VCaP (cell line): ENCODE data around the gene PBXIP1.

Experiments used
- H3K27ac ChIP-seq: fragments of 450-650 bp; 2 replicates; pipeline ENCODE4 v1.5.1; 2017
- TF ChIP-seq, protein P1 (sequence below): fragments of 450-650 bp; conservative IDR thresholded peaks from 2 replicates; pipeline ENCODE4 v1.5.1; 2017; ENCODE audit warnings: mild to moderate bottlenecking, moderate library complexity

The PBXIP1 gene

DNA sequence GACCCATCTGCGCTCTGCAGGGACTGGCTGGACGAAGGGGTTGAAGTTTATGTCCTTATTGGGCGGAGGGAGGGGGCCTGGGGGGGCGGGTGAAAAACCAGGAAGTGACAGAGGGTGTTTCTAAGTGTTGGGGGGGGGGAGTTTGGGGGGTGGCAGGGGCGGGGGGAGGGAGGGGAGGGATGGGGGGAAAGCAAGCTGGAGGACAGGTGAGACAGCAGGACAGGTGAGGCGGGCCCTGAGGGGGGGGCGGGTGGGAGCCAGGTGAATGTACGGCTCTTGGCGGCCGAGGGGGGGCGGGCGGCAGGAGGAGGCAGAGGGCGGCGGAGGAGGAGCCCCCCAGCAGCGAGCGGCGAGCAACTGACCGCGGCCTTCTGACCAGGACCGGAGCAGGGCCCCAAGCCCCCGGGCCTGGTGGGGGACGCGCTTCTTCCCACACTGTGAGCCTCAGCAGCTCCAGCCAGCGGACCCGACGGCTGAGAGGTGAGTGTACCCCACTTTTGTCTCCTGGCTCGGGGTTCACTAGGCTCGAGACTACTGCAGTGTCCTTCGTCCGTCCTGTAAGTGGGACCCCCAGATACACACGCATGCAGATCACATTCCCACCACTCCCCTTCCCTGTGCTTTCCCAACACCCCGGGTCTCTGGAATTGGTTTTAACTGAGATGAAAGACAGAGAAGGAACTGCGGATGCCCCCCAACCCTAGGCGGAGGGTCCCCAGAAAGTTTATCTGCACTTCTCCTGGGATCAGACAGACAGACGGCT is 46.7 kb upstream of the PBXIP1 start, which contains the start of gene ZBTB7B:
TSS of gene ZBTB7B (plus strand) at position 339 of the 763 bp plus-strand sequence. CDS start 11,859 bp downstream, outside the sequence.
- peak within 1 kb of the TSS; percentile 100 for H3K27ac ChIP-seq
- TF ChIP-seq, protein P1, sequence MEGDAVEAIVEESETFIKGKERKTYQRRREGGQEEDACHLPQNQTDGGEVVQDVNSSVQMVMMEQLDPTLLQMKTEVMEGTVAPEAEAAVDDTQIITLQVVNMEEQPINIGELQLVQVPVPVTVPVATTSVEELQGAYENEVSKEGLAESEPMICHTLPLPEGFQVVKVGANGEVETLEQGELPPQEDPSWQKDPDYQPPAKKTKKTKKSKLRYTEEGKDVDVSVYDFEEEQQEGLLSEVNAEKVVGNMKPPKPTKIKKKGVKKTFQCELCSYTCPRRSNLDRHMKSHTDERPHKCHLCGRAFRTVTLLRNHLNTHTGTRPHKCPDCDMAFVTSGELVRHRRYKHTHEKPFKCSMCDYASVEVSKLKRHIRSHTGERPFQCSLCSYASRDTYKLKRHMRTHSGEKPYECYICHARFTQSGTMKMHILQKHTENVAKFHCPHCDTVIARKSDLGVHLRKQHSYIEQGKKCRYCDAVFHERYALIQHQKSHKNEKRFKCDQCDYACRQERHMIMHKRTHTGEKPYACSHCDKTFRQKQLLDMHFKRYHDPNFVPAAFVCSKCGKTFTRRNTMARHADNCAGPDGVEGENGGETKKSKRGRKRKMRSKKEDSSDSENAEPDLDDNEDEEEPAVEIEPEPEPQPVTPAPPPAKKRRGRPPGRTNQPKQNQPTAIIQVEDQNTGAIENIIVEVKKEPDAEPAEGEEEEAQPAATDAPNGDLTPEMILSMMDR = no peak

DNA sequence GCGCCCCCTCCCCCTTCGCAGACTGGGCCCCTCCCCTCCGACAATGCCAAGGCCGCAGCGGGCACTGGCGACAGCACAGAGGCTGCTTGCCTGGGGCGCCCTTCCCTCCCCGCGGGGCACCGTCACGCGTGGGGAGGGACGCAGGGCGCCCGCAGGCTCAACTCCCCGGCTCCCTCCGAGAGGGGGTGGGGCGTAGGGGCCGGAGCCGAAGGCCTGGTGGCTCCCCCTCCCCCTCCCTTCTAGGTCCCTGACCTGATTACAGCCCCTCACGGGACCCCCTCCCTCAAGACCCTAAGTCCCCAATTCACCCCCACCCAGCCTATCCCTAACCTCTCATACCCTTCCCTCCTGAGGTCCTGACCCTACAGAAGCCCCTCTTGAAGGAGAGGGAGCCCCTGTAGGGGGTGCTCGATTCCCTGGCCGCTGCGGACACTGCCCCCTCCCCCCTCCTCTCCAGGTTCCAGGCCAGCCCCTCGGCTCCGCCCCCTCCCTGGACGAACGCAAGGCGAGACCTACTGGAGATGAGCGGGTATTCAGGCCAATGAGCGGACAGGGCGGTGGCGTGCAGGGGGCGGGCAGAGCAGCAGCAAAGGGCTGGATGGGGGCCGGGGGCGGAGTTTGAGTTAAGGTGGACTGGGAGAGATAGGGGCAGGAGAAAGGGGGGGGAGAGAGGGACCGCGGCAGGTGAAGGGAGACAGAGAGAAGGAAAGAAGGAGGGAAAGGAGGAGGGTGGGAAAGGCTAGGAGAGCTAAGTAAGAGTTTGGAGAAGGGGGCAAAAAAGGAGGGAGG is 46.0 kb upstream of the PBXIP1 start:
- TF ChIP-seq, protein P1 = peak; percentile 88
- H3K27ac ChIP-seq = peak overlapping the region; percentile 100

DNA sequence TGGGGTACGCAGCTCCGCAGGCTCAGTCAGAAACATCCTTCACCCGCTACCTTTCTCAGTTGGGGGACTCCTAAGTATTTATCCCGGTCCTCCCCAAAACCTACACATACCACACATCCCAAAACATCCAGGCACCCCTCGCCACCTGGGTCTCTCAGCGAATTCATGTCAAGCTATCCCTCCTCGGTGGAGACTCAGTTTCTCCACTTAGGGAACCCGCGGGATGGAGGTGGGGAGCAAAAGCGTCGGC is 45.5 kb upstream of the PBXIP1 start:
- H3K27ac ChIP-seq = peak overlapping the region; percentile 100
- TF ChIP-seq, protein P1 = no peak

DNA sequence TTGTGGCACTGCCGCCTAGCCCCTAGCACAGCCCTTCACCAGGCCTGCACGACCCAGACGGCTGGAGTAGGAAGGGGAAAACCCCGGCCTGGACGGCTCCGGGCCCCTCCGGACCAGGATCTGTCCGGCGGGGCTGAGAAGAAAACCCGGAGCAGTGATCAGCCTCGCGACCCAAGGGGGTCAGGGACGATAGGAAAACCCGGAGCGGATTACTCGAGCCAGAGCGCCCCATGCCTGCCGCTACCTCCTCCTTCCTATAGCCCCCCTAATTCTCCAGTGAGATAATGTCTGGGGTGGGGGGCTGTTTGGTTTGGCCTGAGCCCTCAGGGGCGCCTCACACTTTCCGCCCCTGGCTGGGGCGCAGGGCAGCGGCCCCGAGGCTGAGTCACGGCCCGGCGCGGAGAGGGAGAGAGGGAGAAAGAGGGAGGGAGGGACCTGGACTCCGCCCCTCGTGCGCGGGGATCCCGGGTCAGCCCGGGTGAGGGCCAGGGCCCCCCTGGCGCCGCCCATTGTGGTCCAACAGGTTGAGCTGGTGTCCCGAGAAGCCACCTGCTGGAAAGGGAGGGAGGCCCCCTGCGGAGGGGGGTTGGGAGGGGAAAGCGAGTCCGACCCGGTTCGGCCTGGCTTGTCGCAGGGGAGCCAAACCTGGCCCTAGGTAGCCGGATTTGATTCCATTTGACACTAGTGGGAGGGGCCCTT is 45.0 kb upstream of the PBXIP1 start:
- TF ChIP-seq, protein P1 = no peak
- H3K27ac ChIP-seq = peak overlapping the region; percentile 100

DNA sequence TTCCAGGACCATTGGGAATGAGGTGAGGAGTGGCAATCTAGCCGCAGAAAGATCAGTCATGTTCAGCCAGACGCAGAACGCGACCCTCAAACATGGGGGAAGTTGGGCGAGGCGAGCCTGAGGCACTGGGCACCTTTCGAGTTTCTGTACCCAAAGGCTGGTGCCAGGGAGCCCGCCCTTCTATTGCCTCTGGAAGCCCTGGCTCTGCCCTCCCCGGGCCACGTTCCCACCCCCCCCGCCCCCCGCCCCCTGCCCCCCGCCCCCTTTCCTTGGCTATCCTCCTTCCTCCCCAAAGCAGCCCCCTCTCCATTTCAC is 44.5 kb upstream of the PBXIP1 start:
- TF ChIP-seq, protein P1 = no peak
- H3K27ac ChIP-seq = peak overlapping the region; percentile 100

DNA sequence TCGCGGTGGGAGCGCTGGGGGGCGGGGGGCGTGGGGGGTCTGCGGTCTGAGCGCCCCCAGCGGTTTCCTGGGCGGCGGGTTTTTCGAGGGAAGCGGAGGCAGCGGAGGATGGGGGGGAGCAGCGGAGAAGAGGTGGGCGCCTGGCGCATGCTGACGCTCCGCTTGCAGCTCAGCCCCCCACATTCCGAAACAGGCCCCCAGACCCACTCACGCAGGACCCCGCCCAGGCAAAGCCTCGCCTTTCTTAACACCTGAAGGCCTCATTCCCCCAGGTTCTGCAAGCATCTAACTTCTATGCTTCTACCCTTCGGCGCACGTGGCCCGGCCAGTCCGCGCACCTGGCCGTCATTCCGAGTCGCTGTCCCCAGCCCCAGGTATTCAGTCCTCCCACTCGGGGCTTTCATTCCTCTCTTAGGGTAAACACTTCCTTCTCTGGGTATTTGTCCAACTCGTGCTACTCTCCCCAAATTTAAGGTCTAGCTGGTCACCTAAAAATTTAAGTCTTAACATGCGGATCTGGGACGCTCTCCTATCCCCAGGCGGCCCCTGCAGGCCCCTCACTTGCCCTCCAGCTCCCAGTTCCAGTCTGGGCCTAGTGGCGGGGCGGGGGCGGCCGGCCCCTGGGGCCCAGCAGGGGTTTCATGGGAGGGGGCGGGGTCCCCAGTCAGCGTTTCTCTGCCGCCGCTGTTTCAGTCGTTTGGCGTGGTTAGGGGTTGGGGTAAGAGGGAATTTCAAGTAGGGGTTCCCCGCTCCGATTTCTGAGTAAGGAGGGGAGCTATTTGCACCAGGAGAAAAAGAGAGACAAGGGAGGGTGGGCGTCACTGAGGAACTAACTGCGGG is 43.9 kb upstream of the PBXIP1 start:
- TF ChIP-seq, protein P1 = no peak
- peak overlapping the region; percentile 100 for H3K27ac ChIP-seq
